ENCODE measurements around the gene HOXC5.
A peak's percentile ranks its signal among the peaks of the same experiment; 100 is the strongest.

HOXC5 gene

DNA sequence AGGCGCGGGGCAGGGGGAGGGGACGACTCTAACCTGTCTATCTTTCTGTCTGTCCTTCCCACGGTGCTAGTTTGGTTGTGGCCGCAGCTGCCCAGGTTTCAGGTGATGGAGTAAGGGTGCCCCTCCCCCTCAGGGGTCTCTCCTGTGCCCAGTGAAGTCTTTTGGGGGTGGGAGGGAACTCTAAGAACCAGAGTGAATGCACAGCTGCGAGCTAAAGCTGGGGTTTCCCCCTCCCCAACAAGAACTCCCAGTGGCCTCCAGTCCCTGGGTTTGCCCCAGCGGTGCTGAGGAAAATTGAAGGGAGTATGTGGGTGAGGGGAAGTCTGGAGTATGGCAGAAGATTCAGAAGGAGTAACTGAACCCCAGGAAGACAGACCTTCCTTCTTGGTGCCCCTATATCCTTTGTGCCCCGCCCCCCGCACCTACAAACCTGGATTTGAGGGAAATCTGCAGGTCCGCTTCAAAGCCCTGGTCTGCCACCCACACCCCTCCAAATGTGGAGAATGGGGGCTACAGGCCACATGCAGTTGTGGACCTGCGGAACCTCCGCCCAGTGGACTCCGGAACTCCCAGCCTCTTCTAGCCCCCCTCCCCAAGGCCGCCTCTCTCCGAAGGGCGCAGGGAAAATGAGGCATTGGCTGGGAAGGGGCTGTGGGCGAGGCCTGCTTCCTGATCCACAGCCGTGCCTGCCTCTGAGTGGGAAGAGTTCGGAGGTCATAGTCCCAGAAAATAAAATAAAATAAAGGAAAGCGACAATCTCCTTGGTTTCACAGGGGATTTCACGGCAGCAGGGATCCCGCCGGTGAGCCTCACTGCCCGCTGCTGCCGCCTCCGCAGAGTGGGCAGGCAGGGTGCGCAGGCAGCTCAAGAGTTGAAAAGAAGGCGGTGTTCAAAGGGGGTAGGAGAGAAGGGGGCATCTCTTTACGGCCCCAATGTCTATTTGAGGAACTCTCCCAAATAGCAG lies 36.3 kb upstream of the HOXC5 start:
- DNase-seq: no peak

DNA sequence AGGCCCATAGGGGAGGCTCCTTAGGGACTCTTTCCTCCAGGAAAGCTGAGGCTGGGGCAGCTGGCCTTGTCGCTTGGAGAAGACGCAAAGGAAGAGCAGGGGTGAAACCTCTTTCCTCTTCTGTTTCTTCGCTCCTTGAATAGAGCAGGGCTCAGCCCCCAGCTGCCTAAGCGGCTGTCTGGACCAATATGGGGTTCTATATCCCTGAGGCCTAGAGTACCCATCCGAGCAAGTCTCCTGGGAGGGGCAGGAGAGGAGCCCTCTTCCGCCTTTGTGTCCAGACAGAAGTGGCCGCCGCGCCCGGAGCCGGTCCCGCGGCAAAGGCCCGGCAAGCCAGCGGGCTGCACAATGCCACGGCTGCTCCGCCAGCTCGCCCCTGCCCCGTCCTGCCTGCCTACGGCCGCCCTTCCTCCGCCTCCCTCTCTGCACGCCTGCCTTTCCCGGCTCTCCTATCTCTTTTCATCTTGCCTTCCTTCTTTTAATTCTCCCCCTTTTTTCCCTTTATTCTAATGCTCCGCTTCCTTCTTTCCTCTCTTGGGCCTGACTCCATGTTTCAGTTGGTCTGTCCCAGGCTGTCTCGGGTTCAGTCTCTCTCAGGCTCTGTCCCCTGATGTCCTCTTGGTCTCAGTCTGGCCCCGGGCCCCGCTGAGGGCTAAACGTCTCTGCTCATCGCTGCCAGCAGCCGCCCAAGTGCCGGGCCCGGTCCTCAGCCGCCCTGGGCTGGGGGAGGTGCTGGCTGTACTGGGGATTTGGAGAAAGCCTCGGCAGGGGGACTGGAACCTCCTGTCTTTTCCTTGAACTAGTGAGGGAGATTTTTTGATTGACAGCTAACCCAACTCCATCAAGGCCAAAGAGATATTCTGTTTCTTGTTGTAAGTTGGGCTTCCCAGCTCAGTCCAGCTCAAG lies 35.4 kb upstream of the HOXC5 start:
- no peak for DNase-seq

DNA sequence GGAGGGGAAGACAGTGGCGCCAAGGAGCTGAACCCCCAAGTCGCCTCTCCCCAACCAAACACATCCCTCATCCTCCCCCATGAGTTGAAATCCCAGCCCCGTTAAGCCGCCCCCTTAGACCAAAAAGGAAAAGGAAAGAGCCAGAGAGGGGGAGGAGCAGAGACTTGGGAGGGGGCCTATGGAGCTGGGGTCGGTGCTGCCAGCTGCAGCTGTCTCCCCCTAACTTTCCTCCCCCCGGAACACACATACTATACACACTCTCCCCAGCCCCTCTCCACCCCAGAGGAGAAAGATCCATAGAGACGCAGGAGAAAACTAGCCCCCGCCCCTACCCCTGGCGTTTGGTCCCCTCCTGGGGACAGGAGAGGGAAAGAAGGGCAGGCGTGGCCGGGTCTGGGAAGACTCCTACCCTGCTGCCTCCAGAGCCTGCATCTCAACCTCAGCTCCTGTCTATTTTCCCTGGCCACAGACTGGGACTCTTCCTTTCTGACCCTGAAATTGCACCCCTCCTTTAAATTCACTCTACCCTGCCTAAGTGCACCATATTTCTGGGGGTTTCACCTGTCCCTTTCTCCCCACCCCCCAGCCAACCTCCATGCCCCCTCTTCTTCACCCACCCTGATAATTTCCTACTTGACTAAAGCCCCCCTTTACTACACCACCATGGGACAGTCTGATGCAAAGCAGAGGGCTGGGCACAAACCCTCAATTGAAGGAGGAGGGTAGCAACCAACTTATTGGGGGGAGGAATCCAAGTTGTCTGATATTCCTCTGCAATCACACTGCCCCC lies 34.5 kb upstream of the HOXC5 start:
- DNase-seq: no peak

DNA sequence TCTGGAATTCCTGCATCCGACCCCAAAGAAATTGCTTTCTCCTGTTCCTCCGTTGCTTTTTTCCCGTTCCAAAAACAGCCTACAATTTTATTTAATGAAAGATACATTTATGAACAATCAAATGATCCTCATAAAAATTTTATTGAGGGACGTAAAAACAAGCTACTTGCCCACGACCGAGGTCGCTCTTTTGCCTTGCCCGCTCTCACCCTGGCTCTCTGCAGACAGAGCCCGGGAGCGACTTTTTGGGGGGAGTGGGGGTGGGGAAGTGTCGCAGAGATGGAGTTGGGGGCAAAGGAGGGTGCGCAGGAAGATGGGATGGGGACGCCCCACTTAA lies 34.0 kb upstream of the HOXC5 start:
- no peak for DNase-seq

DNA sequence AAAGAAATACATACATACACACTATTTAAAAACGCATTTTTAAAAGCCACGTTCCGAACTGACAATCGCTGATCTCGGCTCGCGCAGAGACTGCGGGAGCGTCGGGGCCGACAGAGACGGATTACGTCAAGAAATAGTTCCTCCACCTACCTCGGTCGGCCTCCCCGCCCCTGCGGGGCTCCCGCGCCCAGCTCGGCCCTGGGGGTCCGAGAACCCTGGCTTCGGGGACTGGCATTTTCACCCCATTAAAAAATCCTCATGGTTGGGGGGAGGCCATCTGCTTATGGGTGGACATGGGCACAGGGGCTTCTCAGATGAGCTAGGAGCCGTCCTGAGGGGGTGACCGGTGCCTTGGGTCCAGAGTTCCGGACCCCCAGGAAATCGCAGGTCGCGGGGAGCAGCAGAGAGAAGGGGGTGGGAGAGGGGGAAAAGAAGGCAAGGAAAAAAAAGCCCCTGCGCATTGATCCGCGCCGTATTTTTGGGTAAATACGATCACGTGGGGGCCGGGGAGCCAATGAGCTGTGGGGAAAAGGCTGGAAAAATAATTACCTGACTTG lies 33.2 kb upstream of the HOXC5 start:
- no peak for DNase-seq

GRCh38 chr12:54000116-54001114 lies 32.4 kb upstream of the HOXC5 start, which contains the start of gene HOXC9:
HOXC9 (plus strand) TSS chr12:54000161; CDS start chr12:54000189, 28 bp downstream.
- no peak for DNase-seq

GRCh38 chr12:54001283-54002187 lies 31.3 kb upstream of the HOXC5 start:
- DNase-seq: no peak

DNA sequence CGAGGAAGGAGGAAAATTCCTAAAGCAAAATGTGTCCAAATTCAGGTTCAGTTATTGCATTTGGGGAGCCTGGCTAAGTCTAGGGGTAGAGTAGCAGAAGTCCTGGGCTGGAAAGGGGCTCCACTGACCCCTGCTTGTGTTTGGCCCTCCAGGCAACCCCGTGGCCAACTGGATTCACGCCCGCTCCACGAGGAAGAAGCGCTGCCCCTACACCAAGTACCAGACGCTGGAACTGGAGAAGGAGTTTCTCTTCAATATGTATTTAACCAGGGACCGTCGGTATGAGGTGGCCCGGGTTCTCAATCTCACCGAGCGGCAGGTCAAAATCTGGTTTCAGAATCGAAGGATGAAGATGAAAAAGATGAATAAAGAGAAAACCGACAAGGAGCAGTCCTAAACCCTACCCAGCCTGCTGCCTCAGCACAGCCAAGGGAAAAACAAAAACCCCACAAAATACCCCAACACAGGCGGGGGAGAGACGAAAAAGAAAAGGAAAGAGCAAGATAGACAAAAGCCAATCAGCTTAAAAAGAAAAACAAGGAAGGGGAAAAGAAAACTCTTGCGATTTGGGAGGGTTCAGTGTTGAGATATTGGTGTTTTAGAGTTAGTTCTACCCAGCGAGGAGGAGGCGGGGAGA lies 30.5 kb upstream of the HOXC5 start:
- DNase-seq: no peak

- DNase-seq: no peak
Measured at GRCh38 chr12:54002915-54003389, 29.9 kb upstream of the HOXC5 start.

- DNase-seq: no peak
Measured at GRCh38 chr12:54003625-54004024, 29.2 kb upstream of the HOXC5 start.

- DNase-seq: no peak
Measured at GRCh38 chr12:54004063-54004840, 28.6 kb upstream of the HOXC5 start.

DNA sequence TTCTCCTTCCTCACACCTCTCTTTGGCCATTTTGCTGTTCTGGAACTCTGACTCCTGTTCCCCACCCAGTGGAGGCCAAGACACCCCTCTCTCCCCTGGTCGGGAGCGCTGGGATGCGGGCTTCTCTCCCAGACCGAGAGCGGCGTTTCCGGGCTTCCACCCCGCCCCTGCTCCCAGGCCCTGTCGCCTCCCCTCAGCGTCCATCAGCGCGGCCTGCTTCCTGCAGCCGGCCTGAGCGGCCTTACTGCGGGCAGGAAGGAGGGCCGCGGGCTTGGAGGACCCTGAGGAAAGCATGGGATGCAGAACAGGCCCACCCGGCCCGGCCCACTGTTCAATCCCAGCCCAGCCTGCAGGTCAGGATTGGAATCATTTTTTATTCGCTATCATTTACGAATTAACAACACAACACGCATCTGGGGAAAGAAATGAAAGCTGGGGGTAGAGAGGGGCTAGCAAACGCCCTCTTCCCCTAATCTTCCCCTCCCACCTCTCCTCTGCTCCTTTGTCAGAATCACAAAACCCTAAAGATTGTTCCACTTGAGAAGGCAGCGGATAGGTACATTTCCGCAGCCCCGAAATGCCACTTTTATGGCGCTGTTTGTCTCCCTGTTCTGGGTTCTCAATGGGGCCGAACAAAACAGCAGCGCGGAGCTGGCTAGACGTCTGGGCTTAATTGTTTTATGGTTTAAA lies 27.9 kb upstream of the HOXC5 start:
- DNase-seq: no peak

DNA sequence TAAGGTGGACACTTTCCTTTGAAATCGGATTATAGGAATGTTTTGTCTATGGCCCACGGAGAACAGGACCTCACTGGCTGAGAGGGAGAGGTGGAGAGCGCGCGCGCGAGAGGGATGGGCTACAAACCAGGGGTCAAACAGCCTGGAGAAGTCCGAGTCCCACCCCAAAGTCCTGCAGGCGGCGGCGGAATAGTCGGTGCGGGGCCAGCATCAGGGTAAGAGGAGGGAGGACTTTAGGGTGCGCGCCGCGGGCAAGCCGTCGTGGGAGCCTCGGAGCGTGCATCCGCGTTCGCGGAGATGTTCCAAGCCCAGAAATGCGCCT lies 27.4 kb upstream of the HOXC5 start:
- no peak for DNase-seq

GRCh38 chr12:54005853-54006558 lies 26.8 kb upstream of the HOXC5 start:
- DNase-seq: peak; percentile 77 to 81

DNA sequence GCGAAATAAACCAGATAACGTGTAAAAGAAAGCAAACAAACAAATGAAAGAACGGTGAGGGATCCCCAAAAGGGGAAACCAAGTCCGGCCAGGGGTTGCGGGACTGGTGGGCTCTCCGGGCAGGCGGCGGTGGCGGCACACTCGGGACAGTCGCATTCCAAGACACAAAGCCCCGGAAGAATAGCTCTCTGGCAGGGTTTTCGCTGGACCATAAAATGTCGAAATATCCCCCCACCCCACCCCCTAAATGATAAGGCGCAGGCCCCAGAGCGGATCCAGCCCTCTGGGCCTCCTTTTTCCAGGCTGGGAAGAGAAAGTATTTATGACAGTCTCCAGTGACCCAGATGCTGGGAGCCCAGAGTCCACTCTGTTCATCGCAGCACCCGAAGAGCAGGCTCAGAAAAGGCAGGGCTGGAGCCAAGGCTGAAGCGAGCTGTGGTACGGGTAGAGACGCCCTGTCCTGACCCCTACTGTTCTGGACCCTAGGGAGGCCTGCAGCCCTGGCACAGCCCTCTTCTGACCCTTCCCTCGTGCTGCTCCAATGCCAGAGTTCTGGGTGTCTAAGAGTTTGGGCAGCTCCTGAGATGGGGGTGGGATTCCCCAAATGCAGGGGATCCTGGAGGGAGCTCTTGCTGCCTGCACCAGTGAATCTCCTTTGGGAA lies 26.2 kb upstream of the HOXC5 start:
- DNase-seq: no peak

- DNase-seq: no peak
Measured at GRCh38 chr12:54007538-54008259, 25.2 kb upstream of the HOXC5 start.

All from activated CD4-positive, alpha-beta T cell treated with anti-CD3 and anti-CD28 coated beads, Interleukin-2, amount 50 U/mL, for 4 hours (primary cell).